Measurements from ENCODE around the gene PAX7.

GRCh38 chr1:18723701-18724411 lies 93.2 kb downstream of the PAX7 start:
- TF ChIP-seq CTCF (IDR thresholded peaks at IDR 0.05; ENCODE audit: borderline replicate concordance, extremely low read depth, low read length, poor library complexity, severe bottlenecking) (no peak), EZH2 (IDR thresholded peaks at IDR 0.05; ENCODE audit: borderline replicate concordance, low read depth, low read length, severe bottlenecking) (no peak)
